Measurements from ENCODE around the gene FMOD. TPM values are rescaled to one million over a fixed set of nuclear protein-coding genes. Genes with fewer than 3 reads are reported as not detected.

Gene FMOD
- total RNA-seq, 4 donors from 2014 or later: 4.3 to 29.9 (median 9.9) TPM

GRCh38 chr1:203353486-203353885, 2.6 kb upstream of the FMOD start:
- Histone ChIP-seq H3K9me3 (no peaks in the 10 kb centered on the region), H3K4me1 (peaks cover 3 to 27% (median 7%) of the 10 kb centered on the region in 3 donors), H3K4me3 (no peak overlapping the region), H3K27me3 (no peaks in the 10 kb centered on the region), H3K36me3 (no peaks in the 10 kb centered on the region), H3K27ac (peak overlapping the region in 2 of 4 donors; percentile 31 to 56)
- no peak for TF ChIP-seq POLR2A (IDR thresholded peaks at IDR 0.05)
- TF ChIP-seq, protein P1, sequence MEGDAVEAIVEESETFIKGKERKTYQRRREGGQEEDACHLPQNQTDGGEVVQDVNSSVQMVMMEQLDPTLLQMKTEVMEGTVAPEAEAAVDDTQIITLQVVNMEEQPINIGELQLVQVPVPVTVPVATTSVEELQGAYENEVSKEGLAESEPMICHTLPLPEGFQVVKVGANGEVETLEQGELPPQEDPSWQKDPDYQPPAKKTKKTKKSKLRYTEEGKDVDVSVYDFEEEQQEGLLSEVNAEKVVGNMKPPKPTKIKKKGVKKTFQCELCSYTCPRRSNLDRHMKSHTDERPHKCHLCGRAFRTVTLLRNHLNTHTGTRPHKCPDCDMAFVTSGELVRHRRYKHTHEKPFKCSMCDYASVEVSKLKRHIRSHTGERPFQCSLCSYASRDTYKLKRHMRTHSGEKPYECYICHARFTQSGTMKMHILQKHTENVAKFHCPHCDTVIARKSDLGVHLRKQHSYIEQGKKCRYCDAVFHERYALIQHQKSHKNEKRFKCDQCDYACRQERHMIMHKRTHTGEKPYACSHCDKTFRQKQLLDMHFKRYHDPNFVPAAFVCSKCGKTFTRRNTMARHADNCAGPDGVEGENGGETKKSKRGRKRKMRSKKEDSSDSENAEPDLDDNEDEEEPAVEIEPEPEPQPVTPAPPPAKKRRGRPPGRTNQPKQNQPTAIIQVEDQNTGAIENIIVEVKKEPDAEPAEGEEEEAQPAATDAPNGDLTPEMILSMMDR (IDR thresholded peaks at IDR 0.05): no peak
- WGBS, 2 donors: 78 to 92% methylated on average over 8 of the region's 8 CpGs
- no peak for DNase-seq
- intact Hi-C loops (cut with DNase I): no loop called here

DNA sequence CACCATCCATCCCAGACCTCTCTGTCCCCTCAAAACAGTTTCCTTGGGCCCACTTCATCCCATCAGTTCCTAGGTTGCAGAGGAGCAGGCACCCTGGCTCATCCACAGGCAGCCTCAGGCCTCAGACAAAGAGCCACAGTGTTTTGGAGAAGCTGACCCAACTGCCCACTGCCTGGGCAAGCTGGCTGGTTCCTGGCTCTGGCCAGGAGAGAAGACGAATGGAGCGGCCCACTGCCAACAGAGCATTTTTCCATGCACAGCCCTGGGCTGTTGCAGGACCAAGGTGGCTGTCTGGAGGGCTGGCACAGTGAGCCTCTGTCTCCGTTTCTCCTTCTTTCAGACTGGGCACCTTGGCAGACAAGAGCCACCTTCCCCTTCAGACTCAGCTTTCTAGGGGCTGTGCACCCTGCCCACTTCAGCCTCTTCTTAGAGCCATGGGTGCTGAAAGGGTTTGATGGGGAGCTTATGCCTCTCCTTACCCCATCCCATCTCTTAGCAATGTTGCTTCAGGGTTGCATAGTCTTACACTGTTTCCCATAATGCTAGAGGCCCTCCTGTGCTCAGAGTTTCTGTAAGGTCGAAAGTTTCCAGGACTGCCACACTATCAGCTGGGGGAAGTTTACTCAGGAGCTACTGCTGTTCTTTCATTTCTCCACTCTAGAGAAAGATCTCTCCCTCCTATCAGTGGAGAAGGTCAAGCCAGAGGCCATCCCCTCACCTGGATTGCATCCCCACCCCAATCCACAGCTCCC, 973 bp downstream of the FMOD start:
- Histone ChIP-seq H3K27me3 (no peaks in the 10 kb centered on the region), H3K36me3 (no peaks in the 10 kb centered on the region), H3K9me3 (no peaks in the 10 kb centered on the region), H3K4me3 (peak overlapping the region in 3 of 4 donors; percentile 16 to 46 (median 27)), H3K27ac (peak overlapping the region in 3 of 4 donors; percentile 54 to 62 (median 62)), H3K4me1 (peaks cover 3 to 32% (median 7%) of the 10 kb centered on the region in 3 donors)
- 77 to 82% methylated on average over 4 of the region's 4 CpGs for WGBS, 2 donors
- intact Hi-C loops (cut with DNase I): loop anchor here (10.0 kb wide), 1 partner anchor 265 kb away; no protein-coding TSS in a partner anchor
- DNase-seq: no peak
- TF ChIP-seq, protein P1 (IDR thresholded peaks at IDR 0.05): no peak
- no peak for TF ChIP-seq POLR2A (IDR thresholded peaks at IDR 0.05)

DNA sequence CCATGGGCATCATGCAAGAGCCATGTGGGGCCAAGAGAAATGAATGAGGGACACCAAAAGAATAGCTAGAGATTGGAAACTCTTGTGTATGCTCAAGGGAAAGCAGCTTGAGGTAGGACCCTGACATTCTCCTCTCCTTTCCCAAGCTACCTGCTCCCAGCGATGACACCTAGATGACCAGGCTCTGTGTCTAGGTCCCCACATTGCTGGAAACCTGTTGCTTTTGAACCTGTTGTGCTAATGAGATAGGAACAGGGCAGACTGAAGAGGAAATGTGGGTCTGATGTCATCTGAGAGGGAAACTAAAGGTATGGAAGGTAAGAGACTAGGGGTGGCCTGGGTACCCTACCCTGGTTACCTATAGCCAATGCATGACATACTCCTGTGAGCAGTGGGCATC, 1.8 kb downstream of the FMOD start:
- Histone ChIP-seq H3K4me3 (no peak overlapping the region), H3K4me1 (peaks cover 3 to 28% (median 5%) of the 10 kb centered on the region in 3 donors)
- 100% methylated on average over 1 of the region's 1 CpG for WGBS, 2 donors

DNA sequence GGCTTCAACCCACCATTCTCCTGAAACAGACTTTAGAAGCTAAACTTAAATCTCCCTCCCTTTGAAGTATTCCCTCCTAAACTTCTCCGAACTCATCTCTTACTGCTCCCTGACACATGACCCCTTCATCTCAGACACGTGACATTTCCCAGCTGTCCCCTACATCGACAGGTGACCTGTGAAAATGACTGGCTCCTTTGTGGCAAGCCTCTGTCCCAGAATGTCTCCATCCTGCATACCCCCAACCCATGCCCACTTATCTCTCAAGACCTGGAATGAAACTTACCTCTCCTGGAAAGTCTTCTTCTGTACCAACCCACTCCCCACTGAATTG, 4.2 kb downstream of the FMOD start:
- Histone ChIP-seq H3K9me3 (no peaks in the 10 kb centered on the region), H3K36me3 (no peaks in the 10 kb centered on the region), H3K27me3 (peaks cover 0 to 3% (median 0%) of the 10 kb centered on the region in 4 donors), H3K27ac (peak overlapping the region in 1 of 4 donors; percentile 45), H3K4me3 (no peak overlapping the region), H3K4me1 (peaks cover 3 to 28% (median 5%) of the 10 kb centered on the region in 3 donors)
- intact Hi-C loops (cut with DNase I): loop anchor here (10.0 kb wide), 1 partner anchor 268 kb away; no protein-coding TSS in a partner anchor
- TF ChIP-seq, protein P1 (IDR thresholded peaks at IDR 0.05): no peak
- TF ChIP-seq POLR2A (IDR thresholded peaks at IDR 0.05): no peak
- DNase-seq: no peak
- 86 to 92% methylated on average over 3 of the region's 3 CpGs for WGBS, 2 donors

More for the DNA sequence above, 1.8 kb downstream of the FMOD start:
- Histone ChIP-seq H3K27ac (no peak overlapping the region), H3K36me3 (no peaks in the 10 kb centered on the region), H3K9me3 (no peaks in the 10 kb centered on the region), H3K27me3 (no peaks in the 10 kb centered on the region)
- intact Hi-C loops (cut with DNase I): loop anchor here (10.0 kb wide), 1 partner anchor 266 kb away; no protein-coding TSS in a partner anchor
- no peak for DNase-seq
- TF ChIP-seq, protein P1 (IDR thresholded peaks at IDR 0.05): no peak
- TF ChIP-seq POLR2A (IDR thresholded peaks at IDR 0.05): no peak

- Histone ChIP-seq H3K9me3 (no peaks in the 10 kb centered on the region), H3K4me1 (peaks cover 2 to 23% (median 3%) of the 10 kb centered on the region in 3 donors), H3K4me3 (no peak overlapping the region), H3K36me3 (no peaks in the 10 kb centered on the region), H3K27me3 (peaks cover 0 to 3% (median 0%) of the 10 kb centered on the region in 4 donors), H3K27ac (peak overlapping the region in 2 of 4 donors; percentile 19 to 45)
- no peak for DNase-seq
- TF ChIP-seq POLR2A (IDR thresholded peaks at IDR 0.05): no peak
- TF ChIP-seq, protein P1 (IDR thresholded peaks at IDR 0.05): no peak
- intact Hi-C loops (cut with DNase I): loop anchor here (10.0 kb wide), 1 partner anchor 269 kb away; no protein-coding TSS in a partner anchor
- WGBS, 2 donors: 29 to 62% methylated on average over 4 to 7 of the region's 7 CpGs
Measured at GRCh38 chr1:203346060-203346768, 4.7 kb downstream of the FMOD start.
